PC-9 (cell line): ENCODE data around the gene COQ8A. TPM values are rescaled to one million over a fixed set of nuclear protein-coding genes. Genes with fewer than 3 reads are reported as not detected.
"Not testable (repeated sequence)": the region's sequence is repeated elsewhere in the genome, so short reads cannot be mapped to it uniquely, and the experiment has no call there.

Source experiments
- BruUV-seq: library from RNA; stranded (reverse); fragments of 400-500 nt; replicated peaks from 2 replicates; lab custom pipeline; 2021; lab: Mats Ljungman, UMichigan
- CTCF ChIA-PET: fragments of 300-600 bp; sonication (Branson Sonifier 250); formaldehyde crosslinking; loops from one replicate; lab custom pipeline; 2022; ENCODE audit warnings: antibody characterized with exemption; lab: Charles Lee
- POLR2A ChIA-PET: fragments of 300-600 bp; sonication (Branson Sonifier 250); formaldehyde crosslinking; loops from one replicate; lab custom pipeline; 2022; ENCODE audit warnings: antibody characterized with exemption; ENCODE audit not compliant: unreplicated experiment; lab: Charles Lee
- DNase-seq, 2 experiments: peaks; one replicate each; pipeline versions ENCODE4 v3.0.0 to v3.0.0-alpha.2; 2015 to 2022; ENCODE audit warnings: mixed read lengths in 1 of 2
- H2AFZ ChIP-seq: fragments of 200-600 bp; sonication (generic); 2 replicates; pipeline ENCODE4 v1.8.1; 2017; ENCODE audit warnings: antibody characterized with exemption
- H3F3A ChIP-seq: fragments of 200-600 bp; sonication (generic); 2 replicates; pipeline ENCODE4 v1.8.1; 2017; ENCODE audit warnings: antibody characterized with exemption, mild to moderate bottlenecking, low read depth; ENCODE audit not compliant: insufficient read depth
- H3K27ac ChIP-seq: fragments of 200-600 bp; sonication (generic); 2 replicates; pipeline ENCODE4 v1.6.1; 2016; ENCODE audit warnings: mixed run types
- H3K27me3 ChIP-seq: fragments of 200-600 bp; sonication (generic); 2 replicates; pipeline ENCODE4 v1.6.1; 2016; ENCODE audit warnings: low read depth, mixed run types; ENCODE audit not compliant: insufficient read depth
- H3K36me3 ChIP-seq: fragments of 200-600 bp; sonication (generic); 2 replicates; pipeline ENCODE4 v1.6.1; 2016; ENCODE audit warnings: low read depth, mixed run types
- H3K4me1 ChIP-seq: fragments of 200-600 bp; sonication (generic); replicated peaks from 2 replicates; pipeline ENCODE4 v1.6.1; 2016; ENCODE audit warnings: mixed run types; ENCODE audit not compliant: insufficient read depth
- H3K4me2 ChIP-seq: fragments of 200-600 bp; sonication (generic); 2 replicates; pipeline ENCODE4 v1.6.1; 2017; ENCODE audit warnings: mixed run types
- H3K4me3 ChIP-seq: fragments of 200-600 bp; sonication (generic); 2 replicates; pipeline ENCODE4 v1.6.1; 2016; ENCODE audit warnings: mixed run types
- H3K79me2 ChIP-seq: fragments of 200-600 bp; sonication (generic); 2 replicates; pipeline ENCODE4 v1.6.1; 2017; ENCODE audit warnings: low read depth, mixed run types
- H3K9me2 ChIP-seq: fragments of 200-600 bp; sonication (generic); 2 replicates; pipeline ENCODE4 v1.8.1; 2017; ENCODE audit warnings: mild to moderate bottlenecking; ENCODE audit not compliant: insufficient read depth
- H3K9me3 ChIP-seq: fragments of 200-600 bp; sonication (generic); 2 replicates; pipeline ENCODE4 v1.8.1; 2016; ENCODE audit warnings: low read depth; ENCODE audit not compliant: insufficient read depth
- H4K20me1 ChIP-seq: fragments of 200-600 bp; sonication (generic); 2 replicates; pipeline ENCODE4 v1.8.1; 2017; ENCODE audit not compliant: insufficient read depth
- EZH2 ChIP-seq: fragments of 200-600 bp; sonication (generic); IDR thresholded peaks from 2 replicates; pipeline ENCODE4 v1.8.0; 2017; ENCODE audit warnings: antibody characterized with exemption, low read depth
- intact Hi-C: fragments of 100-400 bp; cut with micrococcal nuclease; formaldehyde crosslinking; loops from one replicate; pipeline ENCODE4 v1.10.0; 2022; ENCODE audit not compliant: unreplicated experiment
- total RNA-seq: library from RNA; stranded (reverse); gene quantifications from 2 replicates; pipeline ENCODE4 v1.2.3, GENCODE V29; 2021
- TF ChIP-seq, protein P1 (sequence below): fragments of 200-600 bp; sonication (generic); conservative IDR thresholded peaks from 2 replicates; pipeline ENCODE4 v1.6.1; 2017; ENCODE audit warnings: mixed run types, antibody characterized with exemption, mild to moderate bottlenecking, moderate library complexity

The COQ8A gene
- total RNA-seq, 1 experiment from 2014 or later, result 32.9 TPM

DNA sequence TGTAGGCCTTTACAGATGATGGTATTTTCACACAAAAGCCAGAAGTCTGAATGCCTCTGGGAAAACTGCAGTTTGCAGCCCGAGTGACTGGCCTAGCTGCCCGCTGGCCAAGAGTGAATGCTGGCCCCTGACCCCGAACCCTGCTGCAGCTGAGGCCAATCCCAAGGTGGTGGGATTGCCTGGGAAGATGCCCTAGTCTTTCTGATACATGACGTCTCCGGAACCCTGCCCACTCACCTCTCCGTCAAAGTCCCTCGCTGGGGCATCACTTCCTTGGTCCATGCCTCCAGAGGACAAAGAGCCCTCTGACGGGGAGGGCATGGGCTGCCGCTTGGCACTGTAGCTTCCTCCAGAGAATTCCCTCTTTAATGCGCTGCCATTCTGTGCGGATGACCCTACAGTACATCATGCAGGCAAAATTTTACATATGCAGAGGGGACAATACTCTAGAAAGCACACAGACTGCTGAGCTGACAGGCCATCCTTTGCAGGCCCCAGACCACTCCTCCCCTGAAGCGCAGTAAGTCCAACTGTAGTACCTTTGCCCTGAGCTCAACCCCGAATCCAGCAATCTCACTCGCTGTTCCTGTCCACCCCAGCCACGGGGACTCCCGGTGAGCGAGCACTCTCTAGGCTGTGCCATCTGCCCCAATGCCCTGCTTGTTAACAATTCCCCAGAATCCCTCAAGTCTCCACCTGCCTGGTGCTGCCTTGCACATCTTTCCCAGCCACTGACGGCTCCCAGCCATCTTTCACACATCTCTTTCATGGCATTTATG lies 54.7 kb downstream of the COQ8A start:
- H3K79me2 ChIP-seq, result no peaks in the 10 kb centered on the region
- ChIA-PET POLR2A (no interaction called here), CTCF (no interaction called here)
- no peak overlapping the region for H3K4me3 ChIP-seq
- no peak overlapping the region for H3K27ac ChIP-seq
- H3K9me3 ChIP-seq, result no peaks in the 10 kb centered on the region
- no peaks in the 10 kb centered on the region for H3K9me2 ChIP-seq
- H2AFZ ChIP-seq, result no peak overlapping the region
- no peak overlapping the region for H3K4me2 ChIP-seq
- intact Hi-C loops, result no loop called here
- no peak for DNase-seq
- BruUV-seq, result no TSS peak
- no peaks in the 10 kb centered on the region for H3K36me3 ChIP-seq
- TF ChIP-seq, protein P1, sequence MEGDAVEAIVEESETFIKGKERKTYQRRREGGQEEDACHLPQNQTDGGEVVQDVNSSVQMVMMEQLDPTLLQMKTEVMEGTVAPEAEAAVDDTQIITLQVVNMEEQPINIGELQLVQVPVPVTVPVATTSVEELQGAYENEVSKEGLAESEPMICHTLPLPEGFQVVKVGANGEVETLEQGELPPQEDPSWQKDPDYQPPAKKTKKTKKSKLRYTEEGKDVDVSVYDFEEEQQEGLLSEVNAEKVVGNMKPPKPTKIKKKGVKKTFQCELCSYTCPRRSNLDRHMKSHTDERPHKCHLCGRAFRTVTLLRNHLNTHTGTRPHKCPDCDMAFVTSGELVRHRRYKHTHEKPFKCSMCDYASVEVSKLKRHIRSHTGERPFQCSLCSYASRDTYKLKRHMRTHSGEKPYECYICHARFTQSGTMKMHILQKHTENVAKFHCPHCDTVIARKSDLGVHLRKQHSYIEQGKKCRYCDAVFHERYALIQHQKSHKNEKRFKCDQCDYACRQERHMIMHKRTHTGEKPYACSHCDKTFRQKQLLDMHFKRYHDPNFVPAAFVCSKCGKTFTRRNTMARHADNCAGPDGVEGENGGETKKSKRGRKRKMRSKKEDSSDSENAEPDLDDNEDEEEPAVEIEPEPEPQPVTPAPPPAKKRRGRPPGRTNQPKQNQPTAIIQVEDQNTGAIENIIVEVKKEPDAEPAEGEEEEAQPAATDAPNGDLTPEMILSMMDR, result no peak
- no peak for TF ChIP-seq EZH2
- no peaks in the 10 kb centered on the region for H4K20me1 ChIP-seq
- no peaks in the 10 kb centered on the region for H3K4me1 ChIP-seq
- no peaks in the 10 kb centered on the region for H3K27me3 ChIP-seq
- H3F3A ChIP-seq, result no peaks in the 10 kb centered on the region

DNA sequence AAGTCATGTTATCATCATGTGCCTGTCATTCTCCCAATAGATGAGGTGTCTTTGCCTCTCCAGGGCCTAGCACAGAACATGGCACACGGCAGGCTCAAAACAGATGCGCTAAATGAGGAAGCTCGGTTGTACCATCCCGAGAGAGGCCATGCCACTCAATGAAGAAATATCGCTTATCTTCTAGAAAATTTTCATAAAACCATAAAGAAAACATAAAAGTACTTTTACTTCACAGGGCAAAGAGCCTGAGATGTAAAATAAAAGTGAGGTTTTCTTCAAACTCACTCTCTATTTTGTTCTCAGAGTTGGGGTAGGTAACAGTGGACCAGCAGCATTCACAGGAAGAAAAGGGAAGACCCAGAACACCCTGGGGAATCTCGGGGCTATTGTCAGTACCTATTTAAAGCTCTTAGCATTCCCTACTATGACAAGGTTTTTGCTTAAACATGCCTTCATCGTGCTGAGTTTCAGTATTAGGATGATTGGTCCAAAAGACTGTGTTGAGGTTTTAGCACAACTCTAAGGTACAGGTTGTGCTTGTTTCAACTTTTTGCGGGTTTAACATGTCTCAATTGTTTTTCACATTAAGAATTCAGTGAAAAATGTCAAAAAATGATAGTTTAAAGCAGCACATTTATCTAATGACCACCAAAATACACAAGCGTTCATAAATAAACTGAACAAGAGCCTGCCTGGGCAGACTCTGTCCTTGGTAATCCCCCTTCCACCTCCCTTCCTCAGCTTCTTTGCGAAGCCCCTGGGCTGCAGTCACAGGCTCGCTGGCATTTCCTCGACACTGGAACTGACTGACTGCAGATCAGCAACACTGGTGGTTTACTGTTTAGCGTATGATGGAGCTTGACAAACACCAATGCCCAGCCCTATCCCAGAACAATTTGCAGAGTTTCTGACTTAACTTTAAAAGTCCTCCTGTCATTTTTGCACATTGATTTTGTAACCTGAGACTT lies 55.6 kb downstream of the COQ8A start:
- BruUV-seq, result no TSS peak
- CTCF ChIA-PET, result no interaction called here

DNA sequence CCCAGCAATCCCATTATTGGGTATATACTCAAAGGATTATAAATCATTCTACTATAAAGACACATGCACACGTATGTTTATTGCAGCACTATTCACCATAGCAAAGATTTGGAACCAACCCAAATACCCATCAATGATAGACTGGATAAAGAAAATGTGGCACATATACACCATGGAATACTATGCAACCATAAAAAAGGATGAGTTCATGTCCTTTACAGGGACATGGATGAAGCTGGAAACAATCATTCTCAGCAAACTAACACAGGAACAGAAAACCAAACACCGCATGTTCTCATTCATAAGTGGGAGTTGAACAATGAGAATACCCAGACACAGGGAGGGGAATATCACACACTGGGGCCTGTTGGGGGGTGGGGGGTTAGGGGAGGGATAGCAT lies 59.5 kb downstream of the COQ8A start:
- H3K27ac ChIP-seq, BruUV-seq, H2AFZ ChIP-seq, H3K4me3 ChIP-seq, H3K4me2 ChIP-seq, H3K9me3 ChIP-seq, POLR2A ChIA-PET, H3K4me1 ChIP-seq, H3K36me3 ChIP-seq, DNase-seq, H3K9me2 ChIP-seq, H4K20me1 ChIP-seq, H3K79me2 ChIP-seq, H3F3A ChIP-seq, intact Hi-C loops, CTCF ChIA-PET, H3K27me3 ChIP-seq: not testable (repeated sequence)

More for the DNA sequence above, 55.6 kb downstream of the COQ8A start:
- no peaks in the 10 kb centered on the region for H3K4me1 ChIP-seq
- H3K4me3 ChIP-seq, result no peak overlapping the region
- H3K27ac ChIP-seq, result no peak overlapping the region
- no peak overlapping the region for H3K4me2 ChIP-seq
- no peak for DNase-seq
- H3K9me2 ChIP-seq, result no peaks in the 10 kb centered on the region
- TF ChIP-seq, protein P1, result no peak
- TF ChIP-seq EZH2, result no peak
- H4K20me1 ChIP-seq, result no peaks in the 10 kb centered on the region
- POLR2A ChIA-PET, result no interaction called here
- no peaks in the 10 kb centered on the region for H3K9me3 ChIP-seq
- H2AFZ ChIP-seq, result no peak overlapping the region
- intact Hi-C loops, result no loop called here
- no peaks in the 10 kb centered on the region for H3F3A ChIP-seq
- no peaks in the 10 kb centered on the region for H3K36me3 ChIP-seq
- H3K27me3 ChIP-seq, result no peaks in the 10 kb centered on the region
- H3K79me2 ChIP-seq, result no peaks in the 10 kb centered on the region
